Measurements from ENCODE around the gene KCTD5. TPM values are rescaled to one million over a fixed set of nuclear protein-coding genes. Genes with fewer than 3 reads are reported as not detected.

Gene KCTD5
- total and polyA plus RNA-seq, 2 of the 8 experiments (the other 6 are each of a cell fraction or from before 2014, with no cell fraction given), result 26.6 to 31.8 TPM

GRCh38 chr16:2728034-2728433 lies 45.7 kb downstream of the KCTD5 start:
- no peak overlapping the region for H3K56ac ChIP-seq (replicated peaks; ENCODE audit: insufficient read length, low read depth, low read length)
- H2BK12ac ChIP-seq (ENCODE audit: low read depth, low read length), result no peak overlapping the region
- no peak overlapping the region for H4K5ac ChIP-seq (ENCODE audit: insufficient read length, low read depth, low read length)
- H2BK20ac ChIP-seq (ENCODE audit: low read length), result no peak overlapping the region
- no peak overlapping the region for H4K8ac ChIP-seq (ENCODE audit: extremely low read depth, insufficient read depth, low read length)
- no peak overlapping the region for H3K18ac ChIP-seq (ENCODE audit: extremely low read depth, low read length)
- POLR2A ChIA-PET (ENCODE audit: partially characterized antibody), result interaction anchor here (1.3 to 2.5 kb wide), 6 partner anchors 11 to 42 kb away, joined by 3 to 20 read pairs (median 4); partner anchors contain the start of gene SRRM2
- CTCF ChIA-PET (ENCODE audit: partially characterized antibody), result interaction anchor here (1.6 kb wide), 1 partner anchor 142 kb away, joined by 3 read pairs; no protein-coding TSS in a partner anchor
- no peaks in the 10 kb centered on the region for H3K36me3 ChIP-seq (ENCODE audit: control insufficient read depth in 2 of 4, insufficient read depth in 4 of 4, low read length in 3 of 4)
- no peak overlapping the region for H2BK5ac ChIP-seq (ENCODE audit: low read depth, low read length)
- H2AK5ac ChIP-seq (ENCODE audit: low read depth, low read length), result no peak overlapping the region
- FAIRE-seq (no peak), DNase-seq (ENCODE audit: low read depth in 1 of 2, low spot score in 2 of 2) (no peak)
- H3K27ac ChIP-seq (ENCODE audit: low read depth, low read length), result no peak overlapping the region
- no peaks in the 10 kb centered on the region for H3K79me1 ChIP-seq (ENCODE audit: low read depth, low read length)
- WGBS, 2 experiments (ENCODE audit: extremely low coverage in 1 of 2, insufficient coverage in 1 of 2, insufficient read length in 1 of 2, insufficient replicate concordance in 2 of 2, low coverage in 1 of 2, low lambda C conversion rate in 2 of 2, missing lambda C conversion rate in 1 of 2), result 91% methylated on average over 7 of the region's 7 CpGs; no CpG with 5 or more reads in 1 of the 2 experiments
- H2BK120ac ChIP-seq (replicated peaks; ENCODE audit: low read depth, low read length), result no peak overlapping the region
- no peaks in the 10 kb centered on the region; a peak in 1 of 7 replicates for H3K27me3 ChIP-seq (replicated peaks in 1 of 4; ENCODE audit: control insufficient read depth in 3 of 4, extremely low read depth in 1 of 4, insufficient read depth in 3 of 4, low read length in 3 of 4)
- no peaks in the 10 kb centered on the region for H3K9me3 ChIP-seq (ENCODE audit: insufficient read depth in 2 of 2, low read depth in 1 of 2, low read length in 1 of 2)
- no peak overlapping the region for H2BK15ac ChIP-seq (ENCODE audit: low read length)
- H3K4ac ChIP-seq (replicated peaks; ENCODE audit: insufficient read length, low read depth, low read length), result no peak overlapping the region
- H3K9ac ChIP-seq (replicated peaks in 1 of 4; ENCODE audit: extremely low read depth in 1 of 4, low read depth in 3 of 4, low read length in 3 of 4), result no peak overlapping the region
- H3K23me2 ChIP-seq (ENCODE audit: low read depth, low read length), result no peaks in the 10 kb centered on the region
- no peak overlapping the region for H3K23ac ChIP-seq (ENCODE audit: insufficient read length)
- no peak overlapping the region for H3K4me3 ChIP-seq (ENCODE audit: extremely low read depth in 1 of 4, insufficient read depth in 2 of 4, low read depth in 3 of 4, low read length in 4 of 4)
- no peaks in the 10 kb centered on the region for H3K79me2 ChIP-seq (ENCODE audit: control insufficient read depth in 1 of 2, insufficient read depth in 2 of 2, low read length in 2 of 2)
- H4K20me1 ChIP-seq (replicated peaks in 1 of 2; ENCODE audit: control insufficient read depth in 1 of 2, insufficient read depth in 2 of 2, low read length in 2 of 2), result peaks cover 0 to 1% of the 10 kb centered on the region in 2 experiments
- no peak overlapping the region for H4K91ac ChIP-seq (replicated peaks; ENCODE audit: insufficient read length, low read length)
- H3K4me1 ChIP-seq (replicated peaks in 1 of 4; ENCODE audit: control insufficient read depth in 3 of 4, insufficient read depth in 4 of 4, low read length in 3 of 4), result no peaks in the 10 kb centered on the region
- H2AFZ ChIP-seq (ENCODE audit: low read length), result no peak overlapping the region
- no peak overlapping the region for H3K14ac ChIP-seq (ENCODE audit: insufficient read length)
- H3K4me2 ChIP-seq (ENCODE audit: insufficient read depth in 1 of 2, low read depth in 2 of 2, low read length in 2 of 2), result no peak overlapping the region
- TF ChIP-seq RFX5 (IDR thresholded peaks at IDR 0.05; ENCODE audit: borderline replicate concordance, low read depth, low read length), result no peak
- no peak for TF ChIP-seq SIX5 (IDR thresholded peaks at IDR 0.05; ENCODE audit: low read depth, low read length)
- no peak for TF ChIP-seq BRCA1 (IDR thresholded peaks at IDR 0.05; ENCODE audit: low read depth, low read length)
- no peak for TF ChIP-seq KDM5A (IDR thresholded peaks at IDR 0.05; ENCODE audit: low read length)
- no peak for TF ChIP-seq ASH2L (IDR thresholded peaks at IDR 0.05; ENCODE audit: low read length)
- no peak for TF ChIP-seq TCF12 (IDR thresholded peaks at IDR 0.05; ENCODE audit: low read depth, low read length)
- TF ChIP-seq USF2 (IDR thresholded peaks at IDR 0.05; ENCODE audit: low read length), result no peak
- no peak for TF ChIP-seq NANOG (IDR thresholded peaks at IDR 0.05; ENCODE audit: insufficient read depth, low read depth, low read length, poor library complexity, severe bottlenecking)
- no peak for TF ChIP-seq SIRT6 (IDR thresholded peaks at IDR 0.05; ENCODE audit: low read length)
- TF ChIP-seq EP300 (IDR thresholded peaks at IDR 0.05; ENCODE audit: borderline replicate concordance in 1 of 2, low read depth in 2 of 2, low read length in 2 of 2), result no peak
- no peak for TF ChIP-seq SP1 (IDR thresholded peaks at IDR 0.05; ENCODE audit: low read depth, low read length)
- TF ChIP-seq CHD2 (IDR thresholded peaks at IDR 0.05; ENCODE audit: low read length), result no peak
- no peak for TF ChIP-seq CTBP2 (IDR thresholded peaks at IDR 0.05; ENCODE audit: borderline replicate concordance, insufficient read depth, insufficient read length, low read length)
- TF ChIP-seq JUND (IDR thresholded peaks at IDR 0.05; ENCODE audit: low read length), result no peak
- no peak for TF ChIP-seq SP4 (IDR thresholded peaks at IDR 0.05; ENCODE audit: low read length)
